ENCODE data around the gene CRIP2. TPM values are rescaled to one million over a fixed set of nuclear protein-coding genes. Genes with fewer than 3 reads are reported as not detected.

The CRIP2 gene
- total RNA-seq, 1 donor from 2014 or later: 1,036 TPM

GRCh38 chr14:105503935-105504692 is 29.5 kb downstream of the CRIP2 start:
- no peak for DNase-seq
- no peak for ATAC-seq
- intact Hi-C loops (cut with micrococcal nuclease): no loop called here

GRCh38 chr14:105505101-105505500 is 30.5 kb downstream of the CRIP2 start:
- no peak for ATAC-seq
- intact Hi-C loops (cut with micrococcal nuclease): no loop called here
- peak; percentile 29 for DNase-seq

- no peak for DNase-seq
- intact Hi-C loops (cut with micrococcal nuclease): no loop called here
- no peak for ATAC-seq
Observed at GRCh38 chr14:105507247-105507646, 32.6 kb downstream of the CRIP2 start.

GRCh38 chr14:105508069-105508468 is 33.4 kb downstream of the CRIP2 start:
- intact Hi-C loops (cut with micrococcal nuclease): no loop called here
- ATAC-seq (no peak), DNase-seq (no peak)

GRCh38 chr14:105508601-105509000 is 34.0 kb downstream of the CRIP2 start:
- DNase-seq (no peak), ATAC-seq (no peak)
- intact Hi-C loops (cut with micrococcal nuclease): no loop called here

- DNase-seq (no peak), ATAC-seq (no peak)
- intact Hi-C loops (cut with micrococcal nuclease): no loop called here
Observed at GRCh38 chr14:105517096-105517495, 42.5 kb downstream of the CRIP2 start.

- no peak for DNase-seq
- ATAC-seq: no peak
- intact Hi-C loops (cut with micrococcal nuclease): no loop called here
Observed at GRCh38 chr14:105519946-105520698, 45.5 kb downstream of the CRIP2 start.

GRCh38 chr14:105525326-105525725 is 50.7 kb downstream of the CRIP2 start:
- intact Hi-C loops (cut with micrococcal nuclease): no loop called here
- no peak for DNase-seq
- no peak for ATAC-seq

- ATAC-seq (peak; percentile 11), DNase-seq (peak; percentile 55)
- intact Hi-C loops (cut with micrococcal nuclease): no loop called here
Observed at GRCh38 chr14:105525861-105526775, 51.5 kb downstream of the CRIP2 start, which contains the start of gene TMEM121. Gene TMEM121 (plus strand): TSS chr14:105526583. CDS start chr14:105528835, 2,252 bp downstream.

GRCh38 chr14:105526776-105527380 is 52.3 kb downstream of the CRIP2 start:
- intact Hi-C loops (cut with micrococcal nuclease): no loop called here
- no peak for DNase-seq
- ATAC-seq: peak; percentile 3

GRCh38 chr14:105527381-105527825 is 52.8 kb downstream of the CRIP2 start:
- intact Hi-C loops (cut with micrococcal nuclease): no loop called here
- DNase-seq: no peak
- ATAC-seq: no peak

- intact Hi-C loops (cut with micrococcal nuclease): no loop called here
- DNase-seq: peak; percentile 91
- peak; percentile 85 for ATAC-seq
Observed at GRCh38 chr14:105527826-105528585, 53.4 kb downstream of the CRIP2 start.

- ATAC-seq: peak; percentile 3
- intact Hi-C loops (cut with micrococcal nuclease): no loop called here
- DNase-seq: no peak
Observed at GRCh38 chr14:105528586-105529318, 54.1 kb downstream of the CRIP2 start.

GRCh38 chr14:105529319-105529568 is 54.6 kb downstream of the CRIP2 start:
- DNase-seq: no peak
- no peak for ATAC-seq
- intact Hi-C loops (cut with micrococcal nuclease): no loop called here

Data from left ventricle myocardium superior (tissue), 1 donor.